Cardiac fibroblast (primary cell): ENCODE data around the gene C20orf204.

ENCODE experiments used
- DNase-seq, 2 donors: peaks; one replicate each; pipeline versions ENCODE4 v3.0.0 to v3.0.0-alpha.2; 2010; ENCODE audit warnings: low read depth in 2 of 2
- H3K4me3 ChIP-seq, 2 donors: replicated peaks in 1 of 2; 1 replicate in 1 of 2; 2 replicates in 1 of 2; pipeline ENCODE4 v1.5.1; 2011; ENCODE audit warnings: low read depth in 2 of 2, low read length in 2 of 2, mild to moderate bottlenecking in 2 of 2, moderate library complexity in 1 of 2
- TF ChIP-seq, protein P1 (sequence below): IDR thresholded peaks from one replicate; pipeline ENCODE4 v1.5.1; 2011; ENCODE audit warnings: low read depth, mild to moderate bottlenecking, low read length, inconsistent platforms

The C20orf204 gene

DNA sequence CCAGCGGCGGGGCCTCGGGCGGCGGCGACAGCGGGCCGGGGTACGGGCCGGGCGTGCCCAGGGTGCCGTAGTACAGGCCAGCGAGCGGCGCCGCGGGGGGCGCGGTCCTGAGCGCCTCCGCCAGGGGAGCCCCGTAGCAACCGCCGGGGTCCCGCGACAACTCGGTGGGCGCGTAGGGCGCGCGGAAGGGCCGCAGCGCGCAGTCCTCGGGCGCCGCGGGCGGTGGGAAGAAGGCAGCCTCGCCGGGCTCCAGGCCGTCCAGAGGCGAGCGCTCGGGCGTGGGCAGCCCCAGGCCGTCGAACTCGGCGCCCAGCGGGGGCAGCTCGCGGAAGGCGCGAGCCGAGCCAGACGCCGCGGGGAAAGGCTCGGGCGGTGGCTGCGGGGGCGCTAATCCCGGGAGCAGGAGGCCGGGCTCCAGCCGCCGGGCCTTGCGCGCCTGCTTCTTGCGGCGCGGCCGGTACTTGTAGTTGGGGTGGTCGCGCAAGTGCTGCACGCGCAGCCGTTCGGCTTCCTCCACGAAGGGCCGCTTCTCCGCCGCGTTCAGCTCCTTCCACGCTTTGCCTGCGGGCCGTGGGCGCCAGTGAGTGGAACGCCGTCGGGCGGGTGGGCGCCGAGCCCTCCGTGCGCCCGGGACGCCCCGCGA is 12.5 kb downstream of the C20orf204 start:
- no peak for DNase-seq
- TF ChIP-seq, protein P1, sequence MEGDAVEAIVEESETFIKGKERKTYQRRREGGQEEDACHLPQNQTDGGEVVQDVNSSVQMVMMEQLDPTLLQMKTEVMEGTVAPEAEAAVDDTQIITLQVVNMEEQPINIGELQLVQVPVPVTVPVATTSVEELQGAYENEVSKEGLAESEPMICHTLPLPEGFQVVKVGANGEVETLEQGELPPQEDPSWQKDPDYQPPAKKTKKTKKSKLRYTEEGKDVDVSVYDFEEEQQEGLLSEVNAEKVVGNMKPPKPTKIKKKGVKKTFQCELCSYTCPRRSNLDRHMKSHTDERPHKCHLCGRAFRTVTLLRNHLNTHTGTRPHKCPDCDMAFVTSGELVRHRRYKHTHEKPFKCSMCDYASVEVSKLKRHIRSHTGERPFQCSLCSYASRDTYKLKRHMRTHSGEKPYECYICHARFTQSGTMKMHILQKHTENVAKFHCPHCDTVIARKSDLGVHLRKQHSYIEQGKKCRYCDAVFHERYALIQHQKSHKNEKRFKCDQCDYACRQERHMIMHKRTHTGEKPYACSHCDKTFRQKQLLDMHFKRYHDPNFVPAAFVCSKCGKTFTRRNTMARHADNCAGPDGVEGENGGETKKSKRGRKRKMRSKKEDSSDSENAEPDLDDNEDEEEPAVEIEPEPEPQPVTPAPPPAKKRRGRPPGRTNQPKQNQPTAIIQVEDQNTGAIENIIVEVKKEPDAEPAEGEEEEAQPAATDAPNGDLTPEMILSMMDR, result no peak
- peak overlapping the region in 1 of 2 donors; percentile 44 for H3K4me3 ChIP-seq

- peak; percentile 29 to 56 for DNase-seq
- H3K4me3 ChIP-seq, result peak within 1 kb of the TSS in 1 of 2 donors; percentile 44
- TF ChIP-seq, protein P1, result no peak
These were observed 13.3 kb downstream of the C20orf204 start, which contains the start of gene SOX18 for GRCh38 chr20:64049060-64049877. SOX18 (minus strand) TSS chr20:64049639; CDS start chr20:64049516, 123 bp downstream.

- peak in 1 of 2 donors; percentile 52 for DNase-seq
- TF ChIP-seq, protein P1, result no peak
- no peak overlapping the region for H3K4me3 ChIP-seq
These were observed 13.9 kb downstream of the C20orf204 start for GRCh38 chr20:64049878-64050260.

GRCh38 chr20:64050261-64051032 is 14.5 kb downstream of the C20orf204 start:
- no peak overlapping the region for H3K4me3 ChIP-seq
- TF ChIP-seq, protein P1, result no peak

DNA sequence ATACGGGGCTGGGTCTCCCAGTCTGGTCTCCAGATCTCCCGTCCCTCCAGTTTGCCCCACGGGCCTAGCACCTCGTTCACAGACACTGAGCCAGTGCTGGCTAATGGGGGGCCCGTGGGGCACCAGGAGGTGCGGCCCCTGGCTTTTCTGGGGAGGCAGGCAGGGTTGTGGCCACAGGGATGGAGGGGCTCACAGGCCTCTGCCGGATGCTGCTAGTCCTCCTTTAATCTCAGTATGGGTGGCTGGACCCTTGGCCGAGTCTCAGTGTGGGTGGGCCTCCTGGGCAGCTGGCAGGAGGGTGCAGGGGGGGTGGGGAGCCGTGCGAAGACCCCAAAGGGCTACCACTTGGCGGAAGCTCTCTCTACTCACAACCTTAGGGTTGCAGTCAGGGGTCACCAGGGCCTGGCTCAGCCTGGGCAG is 15.1 kb downstream of the C20orf204 start:
- TF ChIP-seq, protein P1, result no peak
- no peak for DNase-seq
- no peak overlapping the region for H3K4me3 ChIP-seq

More at GRCh38 chr20:64050261-64051032, 14.5 kb downstream of the C20orf204 start:
- no peak for DNase-seq

GRCh38 chr20:64051561-64052325 is 15.8 kb downstream of the C20orf204 start:
- H3K4me3 ChIP-seq, result no peak overlapping the region
- TF ChIP-seq, protein P1, result no peak
- DNase-seq, result no peak
